GM12878 (cell line): ENCODE data around the gene CAMK2B.
"Not testable (repeated sequence)": the region's sequence is repeated elsewhere in the genome, so short reads cannot be mapped to it uniquely, and the experiment has no call there.

Source experiments
- BCLAF1 ChIP-seq: fragments of 450-650 bp; IDR thresholded peaks from 2 replicates; pipeline ENCODE4 v1.6.1; 2017; ENCODE audit warnings: antibody characterized with exemption, mild to moderate bottlenecking, moderate library complexity
- CTCF ChIP-seq, 3 experiments: IDR thresholded peaks in 2 of 3; conservative IDR thresholded peaks in 1 of 3; 2 replicates each; pipeline ENCODE4 v1.5.1; 2011; ENCODE audit warnings: low read depth in 3 of 3, low read length in 3 of 3, mild to moderate bottlenecking in 3 of 3, control low read depth in 2 of 3, moderate library complexity in 2 of 3, inconsistent platforms in 1 of 3, mixed read lengths in 1 of 3; ENCODE audit not compliant: control insufficient read depth in 2 of 3, insufficient read depth in 1 of 3; ENCODE audit errors: extremely low read depth in 1 of 3
- NFIC ChIP-seq: IDR thresholded peaks from 2 replicates; pipeline ENCODE4 v1.6.1; 2012; ENCODE audit warnings: low read depth, mild to moderate bottlenecking, inconsistent platforms, low read length, moderate library complexity
- NR2C1 ChIP-seq: fragments of 450-650 bp; IDR thresholded peaks from 2 replicates; pipeline ENCODE4 v1.6.1; 2017; ENCODE audit warnings: antibody characterized with exemption, mild to moderate bottlenecking, moderate library complexity
- NRF1 ChIP-seq: conservative IDR thresholded peaks from 2 replicates; pipeline ENCODE4 v1.6.1; 2011; ENCODE audit warnings: mild to moderate bottlenecking, low read depth, low read length, improper control_type of control experiment
- POLR2AphosphoS5 ChIP-seq: IDR thresholded peaks from 2 replicates; pipeline ENCODE4 v1.6.1; 2011; ENCODE audit warnings: mild to moderate bottlenecking, low read length, inconsistent platforms
- REST ChIP-seq: IDR thresholded peaks from 2 replicates; pipeline ENCODE4 v1.6.1; 2012; ENCODE audit warnings: mild to moderate bottlenecking, low read depth, low read length
- ZBTB4 ChIP-seq: fragments of 450-650 bp; formaldehyde crosslinking; IDR thresholded peaks from 2 replicates; pipeline ENCODE4 v1.4.0; 2022; ENCODE audit warnings: mild to moderate bottlenecking, moderate library complexity
- ZNF217 ChIP-seq: fragments of 450-650 bp; IDR thresholded peaks from 2 replicates; pipeline ENCODE4 v1.6.1; 2017; ENCODE audit warnings: antibody characterized with exemption, mild to moderate bottlenecking

GRCh38 chr7:44171901-44172300 lies 153.5 kb downstream of the CAMK2B start:
- TF ChIP-seq CTCF (IDR thresholded peaks at IDR 0.05 in 2 of 3, conservative IDR thresholded peaks at IDR 0.05 in 1 of 3; ENCODE audit: control insufficient read depth in 2 of 3, extremely low read depth in 1 of 3, insufficient read depth in 1 of 3, low read depth in 3 of 3, low read length in 3 of 3); NRF1; ZNF217; POLR2AphosphoS5; NR2C1; REST; NFIC; ZBTB4 (CRISPR knock-in tag); BCLAF1: not testable (repeated sequence)
